Measurements from ENCODE around the gene CSMD2. TPM values are rescaled to one million over a fixed set of nuclear protein-coding genes. Genes with fewer than 3 reads are reported as not detected.

Gene CSMD2
- polyA plus RNA-seq, 1 of the 3 experiments (the other 2 are of a cell fraction): not detected

DNA sequence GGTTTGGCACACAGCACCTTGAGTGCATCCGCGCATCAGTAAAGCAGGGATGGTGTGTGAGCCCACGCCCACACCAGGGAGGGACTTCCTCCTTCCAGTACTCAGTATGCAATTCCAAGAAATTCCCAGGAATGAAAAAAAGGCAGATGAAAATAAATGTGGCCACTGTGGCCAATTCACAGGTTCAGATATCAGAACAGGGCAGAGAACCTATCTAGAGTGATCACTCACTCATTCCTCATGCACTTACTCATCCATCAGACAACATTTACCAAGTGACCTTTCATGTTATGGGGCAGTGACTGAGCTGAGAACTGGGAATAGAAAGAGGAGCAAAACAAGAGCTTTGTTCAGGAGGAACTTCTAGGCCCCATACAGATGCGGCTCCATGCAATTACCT is 578.9 kb downstream of the CSMD2 start:
- Histone ChIP-seq H3F3A (replicated peaks; ENCODE audit: insufficient read depth) (no peaks in the 10 kb centered on the region), H3K4me2 (no peak overlapping the region), H3K27ac (ENCODE audit: low read depth in 2 of 2, low read length in 1 of 2) (no peak overlapping the region), H3K4me3 (ENCODE audit: low read depth in 2 of 2, low read length in 1 of 2) (no peak overlapping the region), H4K20me1 (ENCODE audit: insufficient read depth) (no peaks in the 10 kb centered on the region), H3K79me2 (ENCODE audit: insufficient read depth) (no peaks in the 10 kb centered on the region), H3K9me3 (no peaks in the 10 kb centered on the region), H3K36me3 (replicated peaks in 1 of 2; ENCODE audit: control insufficient read depth in 1 of 2, insufficient read depth in 2 of 2, low read length in 1 of 2) (no peaks in the 10 kb centered on the region), H3K27me3 (ENCODE audit: insufficient read depth) (no peaks in the 10 kb centered on the region), H3K9ac (no peak overlapping the region), H3K4me1 (ENCODE audit: control insufficient read depth in 1 of 2, insufficient read depth in 2 of 2, low read depth in 1 of 2, low read length in 1 of 2) (no peaks in the 10 kb centered on the region), H2AFZ (ENCODE audit: low read depth) (no peak overlapping the region), H3K9me2 (no peaks in the 10 kb centered on the region)
- no peak for DNase-seq
- POLR2A ChIA-PET: no interaction called here
- CTCF ChIA-PET: interaction anchor here (1.1 kb wide), 1 partner anchor 26 kb away, joined by 4 read pairs; no protein-coding TSS in a partner anchor
- 73% methylated on average over 4 of the region's 4 CpGs for WGBS (ENCODE audit: low lambda C conversion rate)
- TF ChIP-seq ELF1 (IDR thresholded peaks at IDR 0.05): no peak
- TF ChIP-seq GATA2 (CRISPR knock-in tag; IDR thresholded peaks at IDR 0.05): no peak
- TF ChIP-seq TAF1 (IDR thresholded peaks at IDR 0.05; ENCODE audit: borderline replicate concordance, low read depth, low read length): no peak
- TF ChIP-seq, protein P1, sequence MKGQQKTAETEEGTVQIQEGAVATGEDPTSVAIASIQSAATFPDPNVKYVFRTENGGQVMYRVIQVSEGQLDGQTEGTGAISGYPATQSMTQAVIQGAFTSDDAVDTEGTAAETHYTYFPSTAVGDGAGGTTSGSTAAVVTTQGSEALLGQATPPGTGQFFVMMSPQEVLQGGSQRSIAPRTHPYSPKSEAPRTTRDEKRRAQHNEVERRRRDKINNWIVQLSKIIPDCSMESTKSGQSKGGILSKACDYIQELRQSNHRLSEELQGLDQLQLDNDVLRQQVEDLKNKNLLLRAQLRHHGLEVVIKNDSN (IDR thresholded peaks at IDR 0.05; ENCODE audit: borderline replicate concordance, low read depth): no peak
- TF ChIP-seq SMC3 (IDR thresholded peaks at IDR 0.05; ENCODE audit: low read depth, low read length): no peak
- no peak for TF ChIP-seq MEF2A (IDR thresholded peaks at IDR 0.05; ENCODE audit: borderline replicate concordance, low read depth)
- TF ChIP-seq IRF3 (IDR thresholded peaks at IDR 0.05; ENCODE audit: low read depth, low read length): no peak
- TF ChIP-seq, protein P2, sequence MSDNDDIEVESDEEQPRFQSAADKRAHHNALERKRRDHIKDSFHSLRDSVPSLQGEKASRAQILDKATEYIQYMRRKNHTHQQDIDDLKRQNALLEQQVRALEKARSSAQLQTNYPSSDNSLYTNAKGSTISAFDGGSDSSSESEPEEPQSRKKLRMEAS (IDR thresholded peaks at IDR 0.05; ENCODE audit: low read depth): no peak

DNA sequence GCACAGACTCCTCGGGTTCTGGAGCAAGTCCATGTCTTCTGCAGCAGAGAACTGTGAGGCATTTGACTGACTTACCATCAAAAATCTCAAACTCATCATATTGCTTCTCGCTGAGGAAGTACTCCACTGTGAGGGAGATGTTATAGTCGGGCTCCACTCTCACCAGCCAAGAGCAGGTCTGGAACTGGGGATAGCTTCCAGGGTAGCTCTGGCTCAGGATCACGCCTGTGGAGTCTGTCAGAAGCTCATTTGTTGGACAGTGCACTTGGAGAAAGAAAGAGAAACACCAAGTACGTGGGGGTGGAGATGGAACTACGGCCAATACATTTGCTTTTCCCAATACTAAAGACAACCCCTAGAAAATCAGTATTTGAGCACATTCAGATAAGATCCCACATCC is 581.5 kb downstream of the CSMD2 start:
- Histone ChIP-seq H4K20me1 (ENCODE audit: insufficient read depth) (no peaks in the 10 kb centered on the region), H3K27me3 (ENCODE audit: insufficient read depth) (no peaks in the 10 kb centered on the region), H3K9me3 (no peaks in the 10 kb centered on the region), H2AFZ (ENCODE audit: low read depth) (no peak overlapping the region), H3K79me2 (ENCODE audit: insufficient read depth) (no peaks in the 10 kb centered on the region), H3K4me3 (ENCODE audit: low read depth in 2 of 2, low read length in 1 of 2) (no peak overlapping the region), H3K27ac (ENCODE audit: low read depth in 2 of 2, low read length in 1 of 2) (no peak overlapping the region), H3F3A (replicated peaks; ENCODE audit: insufficient read depth) (no peaks in the 10 kb centered on the region), H3K9me2 (no peaks in the 10 kb centered on the region), H3K9ac (no peak overlapping the region), H3K36me3 (replicated peaks in 1 of 2; ENCODE audit: control insufficient read depth in 1 of 2, insufficient read depth in 2 of 2, low read length in 1 of 2) (no peaks in the 10 kb centered on the region), H3K4me2 (no peak overlapping the region), H3K4me1 (ENCODE audit: control insufficient read depth in 1 of 2, insufficient read depth in 2 of 2, low read depth in 1 of 2, low read length in 1 of 2) (no peaks in the 10 kb centered on the region)
- POLR2A ChIA-PET: no interaction called here
- TF ChIP-seq ELF1 (IDR thresholded peaks at IDR 0.05) (no peak), RXRA (IDR thresholded peaks at IDR 0.05; ENCODE audit: borderline replicate concordance, low read depth) (no peak), CHD2 (IDR thresholded peaks at IDR 0.05; ENCODE audit: low read length, partially characterized antibody) (no peak), NRF1 (IDR thresholded peaks at IDR 0.05; ENCODE audit: low read depth, low read length) (no peak), YY1 (IDR thresholded peaks at IDR 0.05; ENCODE audit: low read depth) (no peak), TEAD4 (IDR thresholded peaks at IDR 0.05; ENCODE audit: borderline replicate concordance, insufficient read depth) (no peak), EP300 (IDR thresholded peaks at IDR 0.05; ENCODE audit: borderline replicate concordance in 1 of 2, low read depth in 1 of 2, low read length in 1 of 2) (no peak), FOXJ3 (CRISPR knock-in tag; IDR thresholded peaks at IDR 0.05) (no peak), ZBTB33 (IDR thresholded peaks at IDR 0.05; ENCODE audit: borderline replicate concordance, low read depth) (no peak), GABPA (IDR thresholded peaks at IDR 0.05; ENCODE audit: low read depth) (no peak), TCF12 (IDR thresholded peaks at IDR 0.05) (no peak), SMC3 (IDR thresholded peaks at IDR 0.05; ENCODE audit: low read depth, low read length) (no peak)
- TF ChIP-seq, protein P3, sequence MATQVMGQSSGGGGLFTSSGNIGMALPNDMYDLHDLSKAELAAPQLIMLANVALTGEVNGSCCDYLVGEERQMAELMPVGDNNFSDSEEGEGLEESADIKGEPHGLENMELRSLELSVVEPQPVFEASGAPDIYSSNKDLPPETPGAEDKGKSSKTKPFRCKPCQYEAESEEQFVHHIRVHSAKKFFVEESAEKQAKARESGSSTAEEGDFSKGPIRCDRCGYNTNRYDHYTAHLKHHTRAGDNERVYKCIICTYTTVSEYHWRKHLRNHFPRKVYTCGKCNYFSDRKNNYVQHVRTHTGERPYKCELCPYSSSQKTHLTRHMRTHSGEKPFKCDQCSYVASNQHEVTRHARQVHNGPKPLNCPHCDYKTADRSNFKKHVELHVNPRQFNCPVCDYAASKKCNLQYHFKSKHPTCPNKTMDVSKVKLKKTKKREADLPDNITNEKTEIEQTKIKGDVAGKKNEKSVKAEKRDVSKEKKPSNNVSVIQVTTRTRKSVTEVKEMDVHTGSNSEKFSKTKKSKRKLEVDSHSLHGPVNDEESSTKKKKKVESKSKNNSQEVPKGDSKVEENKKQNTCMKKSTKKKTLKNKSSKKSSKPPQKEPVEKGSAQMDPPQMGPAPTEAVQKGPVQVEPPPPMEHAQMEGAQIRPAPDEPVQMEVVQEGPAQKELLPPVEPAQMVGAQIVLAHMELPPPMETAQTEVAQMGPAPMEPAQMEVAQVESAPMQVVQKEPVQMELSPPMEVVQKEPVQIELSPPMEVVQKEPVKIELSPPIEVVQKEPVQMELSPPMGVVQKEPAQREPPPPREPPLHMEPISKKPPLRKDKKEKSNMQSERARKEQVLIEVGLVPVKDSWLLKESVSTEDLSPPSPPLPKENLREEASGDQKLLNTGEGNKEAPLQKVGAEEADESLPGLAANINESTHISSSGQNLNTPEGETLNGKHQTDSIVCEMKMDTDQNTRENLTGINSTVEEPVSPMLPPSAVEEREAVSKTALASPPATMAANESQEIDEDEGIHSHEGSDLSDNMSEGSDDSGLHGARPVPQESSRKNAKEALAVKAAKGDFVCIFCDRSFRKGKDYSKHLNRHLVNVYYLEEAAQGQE (IDR thresholded peaks at IDR 0.05; ENCODE audit: low read depth, low read length): no peak
- TF ChIP-seq, protein P1 (IDR thresholded peaks at IDR 0.05; ENCODE audit: borderline replicate concordance, low read depth): no peak
- CTCF ChIA-PET: interaction anchor here (0.5 to 0.8 kb wide), 2 partner anchors 22 to 40 kb away, joined by 3 to 4 read pairs; no protein-coding TSS in a partner anchor
- WGBS (ENCODE audit: low lambda C conversion rate): 14% methylated on average over 6 of the region's 6 CpGs
- DNase-seq: no peak
